ENCODE measurements around the gene SCLT1. TPM values are rescaled to one million over a fixed set of nuclear protein-coding genes. Genes with fewer than 3 reads are reported as not detected.

Gene SCLT1
- total RNA-seq, 1 donor from 2014 or later, result 7.2 TPM

- intact Hi-C loops (cut with DNase I), result no loop called here
- no peak for DNase-seq (ENCODE audit: missing footprints)
- ATAC-seq, result no peak
Measured at GRCh38 chr4:128980816-128981326, 112.5 kb downstream of the SCLT1 start.

GRCh38 chr4:128979934-128980333 is 113.4 kb downstream of the SCLT1 start:
- ATAC-seq (no peak), DNase-seq (ENCODE audit: missing footprints) (no peak)
- intact Hi-C loops (cut with DNase I), result no loop called here

GRCh38 chr4:128978985-128979384 is 114.4 kb downstream of the SCLT1 start:
- no peak for ATAC-seq
- DNase-seq (ENCODE audit: missing footprints), result no peak
- intact Hi-C loops (cut with DNase I), result no loop called here

- DNase-seq (ENCODE audit: missing footprints), result no peak
- intact Hi-C loops (cut with DNase I), result no loop called here
- ATAC-seq, result no peak
Measured at GRCh38 chr4:128974136-128974581, 119.2 kb downstream of the SCLT1 start.

GRCh38 chr4:128973384-128973783 is 120.0 kb downstream of the SCLT1 start:
- no peak for ATAC-seq
- intact Hi-C loops (cut with DNase I), result no loop called here
- no peak for DNase-seq (ENCODE audit: missing footprints)

GRCh38 chr4:128961405-128961804 is 131.9 kb downstream of the SCLT1 start:
- ATAC-seq, result no peak
- intact Hi-C loops (cut with DNase I), result no loop called here
- no peak for DNase-seq (ENCODE audit: missing footprints)

- intact Hi-C loops (cut with DNase I), result no loop called here
- ATAC-seq (no peak), DNase-seq (ENCODE audit: missing footprints) (no peak)
Measured at GRCh38 chr4:128958194-128958593, 135.1 kb downstream of the SCLT1 start.

GRCh38 chr4:128957459-128957858 is 135.9 kb downstream of the SCLT1 start:
- ATAC-seq (no peak), DNase-seq (ENCODE audit: missing footprints) (no peak)
- intact Hi-C loops (cut with DNase I), result no loop called here

- intact Hi-C loops (cut with DNase I), result no loop called here
Measured at GRCh38 chr4:128955751-128956150, 137.6 kb downstream of the SCLT1 start.

GRCh38 chr4:128954941-128955340 is 138.4 kb downstream of the SCLT1 start:
- no peak for ATAC-seq
- intact Hi-C loops (cut with DNase I), result no loop called here

More at GRCh38 chr4:128955751-128956150, 137.6 kb downstream of the SCLT1 start:
- ATAC-seq, result no peak
- no peak for DNase-seq (ENCODE audit: missing footprints)

GRCh38 chr4:128951316-128951715 is 142.0 kb downstream of the SCLT1 start:
- ATAC-seq, result no peak
- no peak for DNase-seq (ENCODE audit: missing footprints)
- intact Hi-C loops (cut with DNase I), result no loop called here

More at GRCh38 chr4:128954941-128955340, 138.4 kb downstream of the SCLT1 start:
- no peak for DNase-seq (ENCODE audit: missing footprints)

GRCh38 chr4:128950796-128951195 is 142.5 kb downstream of the SCLT1 start:
- intact Hi-C loops (cut with DNase I), result no loop called here
- no peak for ATAC-seq

GRCh38 chr4:128946916-128947315 is 146.4 kb downstream of the SCLT1 start:
- intact Hi-C loops (cut with DNase I), result no loop called here
- DNase-seq (ENCODE audit: missing footprints) (no peak), ATAC-seq (no peak)

More at GRCh38 chr4:128950796-128951195, 142.5 kb downstream of the SCLT1 start:
- no peak for DNase-seq (ENCODE audit: missing footprints)

- no peak for DNase-seq (ENCODE audit: missing footprints)
- no peak for ATAC-seq
- intact Hi-C loops (cut with DNase I), result no loop called here
Measured at GRCh38 chr4:128942607-128943006, 150.7 kb downstream of the SCLT1 start.

- intact Hi-C loops (cut with DNase I), result no loop called here
- ATAC-seq (no peak), DNase-seq (ENCODE audit: missing footprints) (no peak)
Measured at GRCh38 chr4:128940971-128941370, 152.4 kb downstream of the SCLT1 start.

GRCh38 chr4:128930051-128930450 is 163.3 kb downstream of the SCLT1 start:
- ATAC-seq (no peak), DNase-seq (ENCODE audit: missing footprints) (no peak)
- intact Hi-C loops (cut with DNase I), result no loop called here

- no peak for ATAC-seq
- DNase-seq (ENCODE audit: missing footprints), result no peak
- intact Hi-C loops (cut with DNase I), result no loop called here
Measured at GRCh38 chr4:128924951-128925350, 168.4 kb downstream of the SCLT1 start.

- DNase-seq (ENCODE audit: missing footprints) (no peak), ATAC-seq (no peak)
- intact Hi-C loops (cut with DNase I), result no loop called here
Measured at GRCh38 chr4:128921954-128922353, 171.4 kb downstream of the SCLT1 start.

- ATAC-seq (no peak), DNase-seq (ENCODE audit: missing footprints) (no peak)
- intact Hi-C loops (cut with DNase I), result no loop called here
Measured at GRCh38 chr4:128917781-128918180, 175.6 kb downstream of the SCLT1 start.

GRCh38 chr4:128916832-128917231 is 176.5 kb downstream of the SCLT1 start:
- intact Hi-C loops (cut with DNase I), result no loop called here
- DNase-seq (ENCODE audit: missing footprints) (no peak), ATAC-seq (peak; percentile 54)

- no peak for ATAC-seq
- DNase-seq (ENCODE audit: missing footprints), result no peak
- intact Hi-C loops (cut with DNase I), result no loop called here
Measured at GRCh38 chr4:128915544-128915943, 177.8 kb downstream of the SCLT1 start.
